HepG2 (cell line): ENCODE data around the gene MYLK. TPM values are rescaled to one million over a fixed set of nuclear protein-coding genes. Genes with fewer than 3 reads are reported as not detected.
"Not testable (repeated sequence)": the region's sequence is repeated elsewhere in the genome, so short reads cannot be mapped to it uniquely, and the experiment has no call there.

Experiments used
- ATAC-seq: fragments of 200-7000 bp; cut with Tn5 transposase; 3 replicates; pipeline ENCODE4 v1.9.1; 2020; ENCODE audit warnings: mild to moderate bottlenecking, moderate library complexity
- BruUV-seq: library from RNA; stranded (reverse); fragments of 400-500 nt; replicated peaks from 2 replicates; lab custom pipeline; 2021; lab: Mats Ljungman, UMichigan
- CTCF ChIA-PET: fragments of 300-600 bp; formaldehyde crosslinking; extraction: SDS; loops from one replicate; lab custom pipeline; 2021; ENCODE audit warnings: low total read pairs, inconsistent platforms, low intra/inter-chr PET ratio; lab: Yijun Ruan, JAX
- POLR2A ChIA-PET: fragments of 350-600 bp; sonication (Branson Sonifier 250); formaldehyde crosslinking; loops from one replicate; lab custom pipeline; 2020; ENCODE audit warnings: antibody characterized with exemption, inconsistent platforms; lab: Yijun Ruan, JAX
- DNase-seq: peaks from one replicate; pipeline ENCODE4 v3.0.0-alpha.2; 2015; ENCODE audit warnings: low spot score
- FAIRE-seq: peaks from 3 replicates; lab custom pipeline; 2011; peaks lifted over from hg19 to GRCh38; lab: Jason Lieb, UNC
- H2AFZ ChIP-seq: one replicate; pipeline ENCODE4 v1.6.1; 2011; ENCODE audit warnings: low read length, inconsistent platforms
- H3K27ac ChIP-seq: fragments of 300-600 bp; 3 replicates; pipeline ENCODE4 v1.8.0; 2011; ENCODE audit warnings: mixed run types, mild to moderate bottlenecking, mixed read lengths, low read length, inconsistent platforms; ENCODE audit not compliant: insufficient read depth; ENCODE audit errors: extremely low read length
- H3K27me3 ChIP-seq, 2 experiments: fragments of 200-600 bp in 1 of 2; 2 replicates in 1 of 2; 3 replicates in 1 of 2; pipeline versions ENCODE4 v1.6.0 to v1.8.0; 2011; ENCODE audit warnings: low read length in 2 of 2, mild to moderate bottlenecking in 2 of 2, moderate library complexity in 2 of 2, inconsistent platforms in 1 of 2; ENCODE audit not compliant: insufficient read depth in 2 of 2, control insufficient read depth in 1 of 2
- H3K36me3 ChIP-seq, 2 experiments: fragments of 200-600 bp in 1 of 2; replicated peaks in 1 of 2; 2 replicates in 1 of 2; 3 replicates in 1 of 2; pipeline versions ENCODE4 v1.5.1 to v1.8.0; 2011; ENCODE audit warnings: low read length in 2 of 2, inconsistent platforms in 1 of 2; ENCODE audit not compliant: insufficient read depth in 2 of 2, control insufficient read depth in 1 of 2
- H3K4me1 ChIP-seq: 2 replicates; pipeline ENCODE4 v1.5.1; 2012; ENCODE audit warnings: low read length, inconsistent platforms; ENCODE audit not compliant: insufficient read depth
- H3K4me2 ChIP-seq: 2 replicates; pipeline ENCODE4 v1.6.0; 2011; ENCODE audit warnings: low read depth, low read length, inconsistent platforms
- H3K4me3 ChIP-seq, 3 experiments: fragments of 200-600 bp in 1 of 3; sonication (generic), shearing (Covaris generic) in 1 of 3; replicated peaks in 1 of 3; 2 replicates each; pipeline ENCODE4 v1.5.1; 2011 to 2016; ENCODE audit warnings: low read length in 3 of 3, inconsistent platforms in 2 of 3, low read depth in 2 of 3, mild to moderate bottlenecking in 2 of 3, control low read depth in 1 of 3, mixed read lengths in 1 of 3; ENCODE audit not compliant: insufficient read depth in 1 of 3
- H3K79me2 ChIP-seq: one replicate; pipeline ENCODE4 v1.6.1; 2011; ENCODE audit warnings: low read length, inconsistent platforms; ENCODE audit not compliant: insufficient read depth
- H3K9ac ChIP-seq: 2 replicates; pipeline ENCODE4 v1.6.0; 2011; ENCODE audit warnings: mild to moderate bottlenecking, low read depth, low read length, inconsistent platforms; ENCODE audit not compliant: insufficient read depth
- H3K9me3 ChIP-seq: 2 replicates; pipeline ENCODE4 v1.5.1; 2012; ENCODE audit warnings: mild to moderate bottlenecking, low read length
- H4K20me1 ChIP-seq: 2 replicates; pipeline ENCODE4 v1.6.0; 2011; ENCODE audit warnings: inconsistent platforms, mild to moderate bottlenecking, low read length, moderate library complexity; ENCODE audit not compliant: insufficient read depth
- ARID2 ChIP-seq: sonication (generic); formaldehyde crosslinking; IDR thresholded peaks from 2 replicates; pipeline ENCODE4 v1.8.1; 2022; ENCODE audit warnings: mild to moderate bottlenecking, missing genetic modification reagents, borderline replicate concordance
- ATF1 ChIP-seq: IDR thresholded peaks from 2 replicates; pipeline ENCODE4 v1.6.1; 2016; ENCODE audit warnings: mild to moderate bottlenecking, control low read depth
- NFYC ChIP-seq: IDR thresholded peaks from 2 replicates; pipeline ENCODE4 v1.6.1; 2016; ENCODE audit warnings: missing genetic modification reagents, missing compliant biosample characterization
- PAX8 ChIP-seq: sonication (generic); formaldehyde crosslinking; IDR thresholded peaks from 2 replicates; pipeline ENCODE4 v1.8.0; 2022; ENCODE audit warnings: mild to moderate bottlenecking, missing genetic modification reagents, borderline replicate concordance
- TBL1XR1 ChIP-seq: fragments of 150-350 bp; IDR thresholded peaks from 2 replicates; pipeline ENCODE4 v1.6.1; 2014; ENCODE audit warnings: borderline replicate concordance, low read length; ENCODE audit not compliant: partially characterized antibody
- U2AF1 ChIP-seq: fragments of 200-400 bp; formaldehyde crosslinking; optimal IDR thresholded peaks from 2 replicates; pipeline ENCODE3; 2017; ENCODE audit warnings: mild to moderate bottlenecking, low read depth, low read length
- ZNF432 ChIP-seq: sonication (generic); formaldehyde crosslinking; IDR thresholded peaks from 2 replicates; pipeline ENCODE4 v1.5.0; 2020; ENCODE audit warnings: missing genetic modification reagents, mild to moderate bottlenecking, borderline replicate concordance
- ZNF839 ChIP-seq: sonication (generic); formaldehyde crosslinking; IDR thresholded peaks from 2 replicates; pipeline ENCODE4 v1.4.0; 2020; ENCODE audit warnings: missing genetic modification reagents, mild to moderate bottlenecking, borderline replicate concordance
- WGBS: methylation state at CpG from one replicate; pipeline ENCODE4 v1.1.6; 2017; ENCODE audit warnings: low lambda C conversion rate; 5-methylcytosine and 5-hydroxymethylcytosine counted together
- in situ Hi-C: cut with HindIII; loops from 2 replicates; pipeline ENCODE4 v1.10.0; 2017; ENCODE audit warnings: low pct_unique_long_range_greater_than_20kb; ENCODE audit not compliant: extremely low pct_ligation_motif_present
- intact Hi-C: fragments of 100-400 bp; cut with micrococcal nuclease; formaldehyde crosslinking; loops from one replicate; pipeline ENCODE4 v1.10.0; 2022; ENCODE audit not compliant: unreplicated experiment
- polyA plus RNA-seq, 8 experiments: library from polyadenylated mRNA; depleted of rRNA in 3 of 8; stranded (reverse) in 7 of 8; unstranded in 1 of 8; fragments of >200 nt; fragmentation: Illumina TruSeq in 4 of 8; extraction: Trizol in 4 of 8; gene quantifications; 2 replicates each; pipeline versions ENCODE4 v1.2.1 to v1.2.3, GENCODE V29; 2011 to 2016; ENCODE audit warnings: low read depth in 4 of 8, missing spikeins in 1 of 8, mixed read lengths in 1 of 8; ENCODE audit not compliant: insufficient read depth in 1 of 8
- total RNA-seq, 5 experiments: library from RNA; depleted of rRNA; stranded (reverse); fragments of >200 nt; fragmentation: Illumina TruSeq; extraction: Trizol; gene quantifications; 2 replicates each; pipeline ENCODE4 v1.2.3, GENCODE V29; 2016; ENCODE audit warnings: low read depth in 1 of 5
- TF ChIP-seq, protein P1 (sequence below): sonication (generic); formaldehyde crosslinking; IDR thresholded peaks from 2 replicates; pipeline ENCODE4 v1.5.0; 2020; ENCODE audit warnings: missing genetic modification reagents

Gene MYLK
- total and polyA plus RNA-seq, 2 of the 13 experiments (the other 11 are each of a cell fraction or from before 2014, with no cell fraction given): 10.6 to 34.9 TPM

DNA sequence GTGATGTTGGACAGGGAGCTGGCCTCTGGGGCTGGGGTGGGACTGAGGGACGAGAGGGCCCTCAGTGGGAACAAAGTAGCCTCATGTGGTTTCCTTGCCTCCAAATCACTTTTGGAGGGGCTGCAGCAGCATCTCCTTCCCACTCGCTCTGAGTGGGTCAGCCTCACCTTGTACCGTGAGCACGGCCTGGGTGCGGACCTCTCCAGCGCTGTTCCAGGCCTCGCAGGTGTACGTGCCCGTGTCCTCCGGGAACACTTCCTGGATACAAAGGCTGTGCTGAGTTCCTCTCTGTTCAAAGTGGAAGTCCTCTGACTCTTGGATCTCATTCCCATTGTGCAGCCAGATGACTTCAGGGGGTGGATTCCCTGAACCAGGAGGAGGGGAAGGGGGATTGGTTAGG is 175.6 kb downstream of the MYLK start:
- TF ChIP-seq ZNF839 (CRISPR knock-in tag) (no peak), ZNF432 (CRISPR knock-in tag) (no peak), NFYC (no peak), U2AF1 (no peak), ARID2 (no peak), ATF1 (CRISPR knock-in tag) (no peak), PAX8 (CRISPR knock-in tag) (no peak), TBL1XR1 (no peak)
- TF ChIP-seq, protein P1, sequence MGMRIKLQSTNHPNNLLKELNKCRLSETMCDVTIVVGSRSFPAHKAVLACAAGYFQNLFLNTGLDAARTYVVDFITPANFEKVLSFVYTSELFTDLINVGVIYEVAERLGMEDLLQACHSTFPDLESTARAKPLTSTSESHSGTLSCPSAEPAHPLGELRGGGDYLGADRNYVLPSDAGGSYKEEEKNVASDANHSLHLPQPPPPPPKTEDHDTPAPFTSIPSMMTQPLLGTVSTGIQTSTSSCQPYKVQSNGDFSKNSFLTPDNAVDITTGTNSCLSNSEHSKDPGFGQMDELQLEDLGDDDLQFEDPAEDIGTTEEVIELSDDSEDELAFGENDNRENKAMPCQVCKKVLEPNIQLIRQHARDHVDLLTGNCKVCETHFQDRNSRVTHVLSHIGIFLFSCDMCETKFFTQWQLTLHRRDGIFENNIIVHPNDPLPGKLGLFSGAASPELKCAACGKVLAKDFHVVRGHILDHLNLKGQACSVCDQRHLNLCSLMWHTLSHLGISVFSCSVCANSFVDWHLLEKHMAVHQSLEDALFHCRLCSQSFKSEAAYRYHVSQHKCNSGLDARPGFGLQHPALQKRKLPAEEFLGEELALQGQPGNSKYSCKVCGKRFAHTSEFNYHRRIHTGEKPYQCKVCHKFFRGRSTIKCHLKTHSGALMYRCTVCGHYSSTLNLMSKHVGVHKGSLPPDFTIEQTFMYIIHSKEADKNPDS (CRISPR knock-in tag): no peak
- ATAC-seq (no peak), FAIRE-seq (no peak), DNase-seq (no peak)
- no peaks in the 10 kb centered on the region for H3K27me3 ChIP-seq
- no peak overlapping the region for H2AFZ ChIP-seq
- H3K9me3 ChIP-seq: no peaks in the 10 kb centered on the region
- intact Hi-C loops (no loop called here), in situ Hi-C loops (no loop called here)
- no peak overlapping the region for H3K4me2 ChIP-seq
- POLR2A ChIA-PET: no interaction called here
- CTCF ChIA-PET: no interaction called here
- no peak overlapping the region for H3K4me3 ChIP-seq
- WGBS: 92% methylated on average over 8 of the region's 10 CpGs
- no peaks in the 10 kb centered on the region for H3K79me2 ChIP-seq
- no peaks in the 10 kb centered on the region for H4K20me1 ChIP-seq
- no TSS peak for BruUV-seq
- no peak overlapping the region for H3K9ac ChIP-seq
- no peak overlapping the region for H3K27ac ChIP-seq
- H3K36me3 ChIP-seq: peaks cover 8 to 34% of the 10 kb centered on the region in 2 experiments; a peak in 4 of 5 replicates
- no peaks in the 10 kb centered on the region for H3K4me1 ChIP-seq

DNA sequence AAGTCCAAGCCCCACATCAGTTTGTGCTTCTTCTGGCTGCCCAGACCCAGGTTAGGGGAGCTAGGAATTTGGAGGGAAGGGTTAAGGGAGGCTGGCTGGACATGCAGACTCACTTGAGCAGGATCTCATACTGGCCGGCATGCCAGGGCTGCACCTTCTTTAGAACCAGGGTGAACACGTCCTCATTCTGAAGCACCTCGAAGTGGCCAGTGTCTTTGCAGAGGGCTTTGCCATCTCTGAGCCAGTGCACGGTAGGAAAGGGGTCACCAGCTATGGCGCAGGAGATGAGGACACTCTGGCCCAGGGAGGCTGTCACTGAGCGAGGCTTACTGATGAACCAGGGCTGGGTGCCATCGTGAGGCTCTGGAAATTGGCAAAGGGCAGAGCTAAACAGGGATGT is 176.5 kb downstream of the MYLK start:
- FAIRE-seq, in situ Hi-C loops, H4K20me1 ChIP-seq, H3K27ac ChIP-seq, H3K4me3 ChIP-seq, H3K9me3 ChIP-seq, H2AFZ ChIP-seq, ATAC-seq, H3K9ac ChIP-seq, POLR2A ChIA-PET, H3K27me3 ChIP-seq, BruUV-seq, DNase-seq, CTCF ChIA-PET, H3K4me2 ChIP-seq, intact Hi-C loops, H3K4me1 ChIP-seq, H3K79me2 ChIP-seq: not testable (repeated sequence)
- H3K36me3 ChIP-seq: peaks cover 8 to 29% of the 10 kb centered on the region in 2 experiments; a peak in 4 of 5 replicates
- WGBS: 96% methylated on average over 7 of the region's 7 CpGs
